Measurements from ENCODE around the gene ADGRE1. TPM values are rescaled to one million over a fixed set of nuclear protein-coding genes. Genes with fewer than 3 reads are reported as not detected.

ADGRE1 gene
- total and polyA plus RNA-seq, 5 donors from 2014 or later, result 0.92 to 2.4 (median 1.2) TPM

DNA sequence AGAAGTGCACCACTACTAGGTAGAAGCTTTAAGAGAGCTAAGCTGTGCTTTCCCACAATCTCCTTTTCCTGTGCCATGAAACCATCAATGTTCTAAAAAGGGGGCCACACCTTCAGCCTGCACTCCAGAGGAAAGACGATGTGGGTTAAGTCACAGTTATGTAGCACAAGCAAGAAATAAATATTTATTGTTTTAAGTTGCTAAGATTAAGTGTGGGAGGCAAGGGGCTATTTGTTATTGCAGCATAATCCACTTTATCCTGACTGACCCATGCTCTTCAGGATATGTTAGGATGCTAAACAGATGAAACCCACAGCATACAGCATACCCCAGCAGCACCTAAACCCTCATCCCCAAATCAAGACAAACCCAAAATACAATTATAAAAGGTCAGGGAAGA lies 69.2 kb downstream of the ADGRE1 start:
- Histone ChIP-seq H3K9me3 (ENCODE audit: control insufficient read depth in 2 of 2, low read length in 2 of 2) (no peaks in the 10 kb centered on the region), H3K36me3 (ENCODE audit: control insufficient read depth, insufficient read depth, low read length) (no peaks in the 10 kb centered on the region), H3K27ac (ENCODE audit: insufficient read depth, low read length, poor library complexity, severe bottlenecking) (no peak overlapping the region), H3K4me1 (ENCODE audit: control insufficient read depth, insufficient read depth, low read length, poor library complexity, severe bottlenecking) (no peaks in the 10 kb centered on the region), H3K27me3 (ENCODE audit: control insufficient read depth, insufficient read depth, low read length) (peaks cover 7% of the 10 kb centered on the region), H3K4me3 (ENCODE audit: low read depth, low read length) (no peak overlapping the region)
- Mint-ChIP-seq H3K4me1 (no peaks in the 10 kb centered on the region), H3K36me3 (peaks cover 4% of the 10 kb centered on the region), H3K9me3 (peaks cover 0 to 2% (median 0%) of the 10 kb centered on the region in 7 donors), H3K27me3 (peaks cover 10% of the 10 kb centered on the region), H3K27ac (no peak overlapping the region), H3K4me3 (no peak overlapping the region)
- ATAC-seq (ENCODE audit: low read depth in 2 of 2) (no peak), DNase-seq (no peak)

- Histone ChIP-seq H3K27me3 (ENCODE audit: control insufficient read depth, insufficient read depth, low read length) (peaks cover 3% of the 10 kb centered on the region), H3K36me3 (ENCODE audit: control insufficient read depth, insufficient read depth, low read length) (no peaks in the 10 kb centered on the region), H3K9me3 (ENCODE audit: control insufficient read depth in 2 of 2, low read length in 2 of 2) (no peaks in the 10 kb centered on the region), H3K4me1 (ENCODE audit: control insufficient read depth, insufficient read depth, low read length, poor library complexity, severe bottlenecking) (no peaks in the 10 kb centered on the region), H3K27ac (ENCODE audit: insufficient read depth, low read length, poor library complexity, severe bottlenecking) (no peak overlapping the region), H3K4me3 (ENCODE audit: low read depth, low read length) (no peak overlapping the region)
- Mint-ChIP-seq H3K4me3 (no peak overlapping the region), H3K27me3 (peaks cover 6% of the 10 kb centered on the region), H3K27ac (no peak overlapping the region), H3K4me1 (peaks cover 0 to 3% (median 1%) of the 10 kb centered on the region in 4 donors), H3K36me3 (peaks cover 4% of the 10 kb centered on the region), H3K9me3 (peaks cover 0 to 2% (median 0%) of the 10 kb centered on the region in 7 donors)
- no peak for ATAC-seq (ENCODE audit: low read depth in 2 of 2)
- no peak for DNase-seq
Observed at GRCh38 chr19:6958791-6959190, 71.4 kb downstream of the ADGRE1 start.

DNA sequence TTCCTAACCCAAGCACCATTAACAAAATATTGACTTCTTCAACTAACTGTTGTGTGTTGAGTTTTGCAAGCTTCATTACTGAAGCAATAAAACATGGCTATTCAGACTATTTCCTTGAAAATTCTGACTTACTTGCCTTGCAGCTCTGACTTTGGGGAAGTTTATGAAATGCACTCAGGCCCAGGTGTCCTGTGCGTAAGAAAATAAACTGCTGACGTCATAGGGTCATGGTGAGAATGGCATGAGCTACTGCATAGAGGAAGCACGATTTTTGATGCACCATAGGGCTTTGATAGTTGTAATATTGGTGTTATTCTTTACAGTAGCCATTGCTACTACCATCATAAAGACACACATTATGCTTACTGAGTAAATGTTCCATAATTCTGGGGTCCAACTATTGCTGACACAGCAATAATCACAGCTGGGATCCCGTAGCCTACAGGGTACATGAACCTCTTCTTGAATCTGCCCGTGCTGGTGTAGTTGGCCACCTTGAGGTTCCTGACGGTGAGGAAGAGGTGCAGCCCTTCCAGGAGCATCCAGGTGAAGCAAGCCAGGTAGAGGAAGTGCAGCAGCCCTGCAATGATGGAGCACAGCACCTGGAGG lies 76.0 kb downstream of the ADGRE1 start:
- DNase-seq, result no peak
- Histone ChIP-seq H3K27me3 (ENCODE audit: control insufficient read depth, insufficient read depth, low read length) (no peaks in the 10 kb centered on the region), H3K9me3 (ENCODE audit: control insufficient read depth in 2 of 2, low read length in 2 of 2) (no peaks in the 10 kb centered on the region), H3K36me3 (ENCODE audit: control insufficient read depth, insufficient read depth, low read length) (no peaks in the 10 kb centered on the region), H3K27ac (ENCODE audit: insufficient read depth, low read length, poor library complexity, severe bottlenecking) (no peak overlapping the region), H3K4me3 (ENCODE audit: low read depth, low read length) (no peak overlapping the region), H3K4me1 (ENCODE audit: control insufficient read depth, insufficient read depth, low read length, poor library complexity, severe bottlenecking) (no peaks in the 10 kb centered on the region)
- H3K4me3 Mint-ChIP-seq, result no peak overlapping the region
- peaks cover 0 to 3% (median 1%) of the 10 kb centered on the region in 4 donors for H3K4me1 Mint-ChIP-seq
- peaks cover 6% of the 10 kb centered on the region for H3K27me3 Mint-ChIP-seq
- ATAC-seq (ENCODE audit: low read depth in 2 of 2), result no peak
- H3K27ac Mint-ChIP-seq, result no peak overlapping the region
- H3K9me3 Mint-ChIP-seq, result peaks cover 0 to 3% (median 0%) of the 10 kb centered on the region in 7 donors
- no peaks in the 10 kb centered on the region for H3K36me3 Mint-ChIP-seq

DNA sequence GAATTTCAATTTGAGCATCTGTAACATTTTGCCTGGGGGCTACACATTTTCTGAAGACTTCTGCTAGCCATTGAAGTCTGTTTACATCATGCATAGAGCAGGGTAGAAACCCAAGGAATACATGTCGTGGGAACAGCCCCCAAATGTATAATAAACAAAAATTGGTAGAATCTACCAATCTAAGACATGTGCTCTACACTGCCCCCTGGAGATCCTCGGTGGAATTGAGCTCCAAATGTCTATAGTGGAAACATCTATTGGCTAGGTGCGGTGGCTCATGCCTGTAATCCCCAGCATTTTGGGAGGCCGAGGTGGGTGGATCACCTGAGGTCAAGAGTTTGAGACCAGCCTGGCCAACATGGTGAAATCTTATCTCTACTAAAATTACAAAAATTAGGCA lies 76.6 kb downstream of the ADGRE1 start:
- no peaks in the 10 kb centered on the region for H3K9me3 ChIP-seq (ENCODE audit: control insufficient read depth in 2 of 2, low read length in 2 of 2)
- peaks cover 10% of the 10 kb centered on the region for H3K27me3 Mint-ChIP-seq
- no peak overlapping the region for H3K27ac ChIP-seq (ENCODE audit: insufficient read depth, low read length, poor library complexity, severe bottlenecking)
- DNase-seq, result peak in 2 of 3 donors; percentile 4 to 42
- no peaks in the 10 kb centered on the region for H3K27me3 ChIP-seq (ENCODE audit: control insufficient read depth, insufficient read depth, low read length)
- H3K27ac Mint-ChIP-seq, result no peak overlapping the region
- peaks cover 0 to 3% (median 0%) of the 10 kb centered on the region in 7 donors for H3K9me3 Mint-ChIP-seq
- H3K4me1 ChIP-seq (ENCODE audit: control insufficient read depth, insufficient read depth, low read length, poor library complexity, severe bottlenecking), result no peaks in the 10 kb centered on the region
- ATAC-seq (ENCODE audit: low read depth in 2 of 2), result no peak
- H3K4me3 ChIP-seq (ENCODE audit: low read depth, low read length), result no peak overlapping the region
- peaks cover 0 to 3% (median 1%) of the 10 kb centered on the region in 4 donors for H3K4me1 Mint-ChIP-seq
- H3K4me3 Mint-ChIP-seq, result no peak overlapping the region
- no peaks in the 10 kb centered on the region for H3K36me3 Mint-ChIP-seq
- H3K36me3 ChIP-seq (ENCODE audit: control insufficient read depth, insufficient read depth, low read length), result no peaks in the 10 kb centered on the region

DNA sequence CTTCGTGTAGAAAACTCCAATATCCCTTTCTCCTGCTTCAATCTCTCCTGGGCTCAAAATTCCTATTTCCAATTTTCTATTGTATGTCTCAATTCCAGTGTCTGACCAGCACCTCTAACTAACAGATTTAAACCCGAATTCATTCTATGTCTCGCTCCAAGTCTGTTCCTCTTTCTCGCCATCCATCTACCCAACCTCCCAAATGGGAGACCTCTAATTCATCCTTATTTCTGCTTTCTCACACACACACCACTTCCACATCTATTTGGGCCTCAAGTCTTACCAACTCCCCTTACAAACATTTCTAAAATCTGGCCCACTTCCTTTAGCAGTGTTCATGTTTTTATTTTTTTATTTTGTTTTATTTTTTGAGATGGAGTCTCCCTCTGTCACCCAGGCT lies 80.6 kb downstream of the ADGRE1 start:
- no peaks in the 10 kb centered on the region for H3K36me3 Mint-ChIP-seq
- H3K9me3 Mint-ChIP-seq, result peaks cover 0 to 3% (median 0%) of the 10 kb centered on the region in 7 donors
- no peak overlapping the region for H3K4me3 ChIP-seq (ENCODE audit: low read depth, low read length)
- H3K27me3 ChIP-seq (ENCODE audit: control insufficient read depth, insufficient read depth, low read length), result no peaks in the 10 kb centered on the region
- no peak overlapping the region for H3K27ac Mint-ChIP-seq
- no peak overlapping the region for H3K27ac ChIP-seq (ENCODE audit: insufficient read depth, low read length, poor library complexity, severe bottlenecking)
- no peak for DNase-seq
- no peak overlapping the region for H3K4me3 Mint-ChIP-seq
- H3K9me3 ChIP-seq (ENCODE audit: control insufficient read depth in 2 of 2, low read length in 2 of 2), result no peaks in the 10 kb centered on the region
- peaks cover 8% of the 10 kb centered on the region for H3K27me3 Mint-ChIP-seq
- H3K4me1 ChIP-seq (ENCODE audit: control insufficient read depth, insufficient read depth, low read length, poor library complexity, severe bottlenecking), result no peaks in the 10 kb centered on the region
- H3K36me3 ChIP-seq (ENCODE audit: control insufficient read depth, insufficient read depth, low read length), result no peaks in the 10 kb centered on the region
- H3K4me1 Mint-ChIP-seq, result peaks cover 0 to 5% (median 1%) of the 10 kb centered on the region in 4 donors
- ATAC-seq (ENCODE audit: low read depth in 2 of 2), result no peak

- Mint-ChIP-seq H3K4me3 (no peak overlapping the region), H3K27ac (no peak overlapping the region), H3K9me3 (peaks cover 0 to 3% (median 0%) of the 10 kb centered on the region in 7 donors), H3K27me3 (peaks cover 8% of the 10 kb centered on the region), H3K4me1 (peaks cover 0 to 2% (median 0%) of the 10 kb centered on the region in 4 donors), H3K36me3 (no peaks in the 10 kb centered on the region)
- H3K4me1 ChIP-seq (ENCODE audit: control insufficient read depth, insufficient read depth, low read length, poor library complexity, severe bottlenecking), result no peaks in the 10 kb centered on the region
- ATAC-seq (ENCODE audit: low read depth in 2 of 2), result no peak
- no peaks in the 10 kb centered on the region for H3K36me3 ChIP-seq (ENCODE audit: control insufficient read depth, insufficient read depth, low read length)
- H3K27me3 ChIP-seq (ENCODE audit: control insufficient read depth, insufficient read depth, low read length), result no peaks in the 10 kb centered on the region
- H3K9me3 ChIP-seq (ENCODE audit: control insufficient read depth in 2 of 2, low read length in 2 of 2), result no peaks in the 10 kb centered on the region
- DNase-seq, result no peak
- no peak overlapping the region for H3K27ac ChIP-seq (ENCODE audit: insufficient read depth, low read length, poor library complexity, severe bottlenecking)
- H3K4me3 ChIP-seq (ENCODE audit: low read depth, low read length), result no peak overlapping the region
Observed at GRCh38 chr19:6969490-6969889, 82.1 kb downstream of the ADGRE1 start.

- Mint-ChIP-seq H3K27me3 (peaks cover 13% of the 10 kb centered on the region), H3K27ac (no peak overlapping the region), H3K4me3 (no peak overlapping the region), H3K36me3 (no peaks in the 10 kb centered on the region), H3K9me3 (peaks cover 0 to 3% (median 0%) of the 10 kb centered on the region in 7 donors), H3K4me1 (peaks cover 0 to 2% (median 0%) of the 10 kb centered on the region in 4 donors)
- H3K36me3 ChIP-seq (ENCODE audit: control insufficient read depth, insufficient read depth, low read length), result no peaks in the 10 kb centered on the region
- no peaks in the 10 kb centered on the region for H3K4me1 ChIP-seq (ENCODE audit: control insufficient read depth, insufficient read depth, low read length, poor library complexity, severe bottlenecking)
- no peak overlapping the region for H3K4me3 ChIP-seq (ENCODE audit: low read depth, low read length)
- no peak overlapping the region for H3K27ac ChIP-seq (ENCODE audit: insufficient read depth, low read length, poor library complexity, severe bottlenecking)
- DNase-seq (no peak), ATAC-seq (ENCODE audit: low read depth in 2 of 2) (no peak)
- H3K27me3 ChIP-seq (ENCODE audit: control insufficient read depth, insufficient read depth, low read length), result no peaks in the 10 kb centered on the region
- no peaks in the 10 kb centered on the region for H3K9me3 ChIP-seq (ENCODE audit: control insufficient read depth in 2 of 2, low read length in 2 of 2)
Observed at GRCh38 chr19:6970021-6970420, 82.6 kb downstream of the ADGRE1 start.

GRCh38 chr19:6970443-6970842 lies 83.1 kb downstream of the ADGRE1 start:
- H3K4me3 ChIP-seq (ENCODE audit: low read depth, low read length), result no peak overlapping the region
- H3K27me3 Mint-ChIP-seq, result peaks cover 14% of the 10 kb centered on the region
- H3K27ac Mint-ChIP-seq, result no peak overlapping the region
- H3K4me1 ChIP-seq (ENCODE audit: control insufficient read depth, insufficient read depth, low read length, poor library complexity, severe bottlenecking), result no peaks in the 10 kb centered on the region
- DNase-seq (peak in 1 of 3 donors; percentile 31), ATAC-seq (ENCODE audit: low read depth in 2 of 2) (no peak)
- H3K36me3 Mint-ChIP-seq, result no peaks in the 10 kb centered on the region
- H3K27ac ChIP-seq (ENCODE audit: insufficient read depth, low read length, poor library complexity, severe bottlenecking), result no peak overlapping the region
- H3K36me3 ChIP-seq (ENCODE audit: control insufficient read depth, insufficient read depth, low read length), result no peaks in the 10 kb centered on the region
- H3K4me3 Mint-ChIP-seq, result no peak overlapping the region
- H3K27me3 ChIP-seq (ENCODE audit: control insufficient read depth, insufficient read depth, low read length), result no peaks in the 10 kb centered on the region
- H3K9me3 ChIP-seq (ENCODE audit: control insufficient read depth in 2 of 2, low read length in 2 of 2), result no peaks in the 10 kb centered on the region
- peaks cover 0 to 3% (median 0%) of the 10 kb centered on the region in 7 donors for H3K9me3 Mint-ChIP-seq
- peaks cover 0 to 2% (median 0%) of the 10 kb centered on the region in 4 donors for H3K4me1 Mint-ChIP-seq
